ENCODE results near the gene LYPLAL1.

Gene LYPLAL1

DNA sequence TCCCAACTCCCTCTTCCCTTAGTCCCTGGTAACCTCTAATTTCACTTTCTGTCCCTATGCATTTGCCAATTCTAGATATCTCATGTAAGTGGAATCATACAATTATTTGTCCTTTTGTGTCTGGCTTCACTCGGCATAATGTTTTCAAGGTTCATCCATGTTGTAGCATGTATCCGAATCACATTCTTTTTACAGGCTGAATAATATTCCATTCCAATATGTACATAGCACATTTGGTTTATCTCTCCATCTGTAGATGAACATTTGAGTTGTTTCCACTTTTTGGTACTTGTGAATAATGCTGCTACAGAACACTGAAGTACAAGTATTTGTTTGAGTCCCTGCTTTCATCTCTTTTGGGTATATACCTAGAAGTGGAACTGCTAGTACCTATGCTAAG lies 857 bp upstream of the LYPLAL1 start:
- Histone ChIP-seq H3K4me3 (no peak overlapping the region), H3K36me3 (ENCODE audit: insufficient read depth, low read length) (0 out of 2 replicates have a peak, but pooled peaks cover 3% of the 10 kb centered on the region), H3K9ac (ENCODE audit: insufficient read length) (no peak overlapping the region), H3K9me3 (ENCODE audit: low read depth, low read length) (no peaks in the 10 kb centered on the region), H3K27ac (no peak overlapping the region)
- TF ChIP-seq EZH2 (IDR thresholded peaks at IDR 0.05) (no peak), POLR2AphosphoS5 (IDR thresholded peaks at IDR 0.05; ENCODE audit: borderline replicate concordance, low read depth, low read length) (no peak), FOXP2 (optimal IDR thresholded peaks at IDR 0.05; ENCODE audit: control extremely low read depth, extremely low read length, insufficient read depth) (no peak)
- DNase-seq (ENCODE audit: low read depth, low spot score), result no peak

DNA sequence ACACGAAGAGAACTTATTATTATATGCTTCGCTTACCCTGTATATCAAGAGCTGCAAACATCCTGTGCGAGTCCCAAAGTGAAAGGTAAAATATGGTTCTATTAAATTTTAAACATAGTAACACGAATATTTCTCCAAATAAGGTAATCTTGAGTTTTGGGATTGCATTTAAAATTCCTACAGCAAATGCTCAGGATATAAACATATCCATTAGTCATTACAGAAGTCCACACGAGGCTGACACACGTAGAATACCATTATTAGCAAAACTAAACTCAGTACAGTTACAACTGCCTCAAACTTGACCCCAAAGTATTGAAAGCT lies 282 bp upstream of the LYPLAL1 start:
- no peak for TF ChIP-seq FOXP2 (optimal IDR thresholded peaks at IDR 0.05; ENCODE audit: control extremely low read depth, extremely low read length, insufficient read depth)
- TF ChIP-seq POLR2AphosphoS5 (IDR thresholded peaks at IDR 0.05; ENCODE audit: borderline replicate concordance, low read depth, low read length), result no peak
- TF ChIP-seq EZH2 (IDR thresholded peaks at IDR 0.05), result no peak
- Histone ChIP-seq H3K9ac (ENCODE audit: insufficient read length) (peak overlapping the region; percentile 73), H3K4me3 (peak overlapping the region; percentile 94), H3K27ac (peak overlapping the region; percentile 62; the same call in 1 of the 2 replicates), H3K9me3 (ENCODE audit: low read depth, low read length) (no peaks in the 10 kb centered on the region), H3K36me3 (ENCODE audit: insufficient read depth, low read length) (0 out of 2 replicates have a peak, but pooled peaks cover 3% of the 10 kb centered on the region)
- DNase-seq (ENCODE audit: low read depth, low spot score), result peak; percentile 35

DNA sequence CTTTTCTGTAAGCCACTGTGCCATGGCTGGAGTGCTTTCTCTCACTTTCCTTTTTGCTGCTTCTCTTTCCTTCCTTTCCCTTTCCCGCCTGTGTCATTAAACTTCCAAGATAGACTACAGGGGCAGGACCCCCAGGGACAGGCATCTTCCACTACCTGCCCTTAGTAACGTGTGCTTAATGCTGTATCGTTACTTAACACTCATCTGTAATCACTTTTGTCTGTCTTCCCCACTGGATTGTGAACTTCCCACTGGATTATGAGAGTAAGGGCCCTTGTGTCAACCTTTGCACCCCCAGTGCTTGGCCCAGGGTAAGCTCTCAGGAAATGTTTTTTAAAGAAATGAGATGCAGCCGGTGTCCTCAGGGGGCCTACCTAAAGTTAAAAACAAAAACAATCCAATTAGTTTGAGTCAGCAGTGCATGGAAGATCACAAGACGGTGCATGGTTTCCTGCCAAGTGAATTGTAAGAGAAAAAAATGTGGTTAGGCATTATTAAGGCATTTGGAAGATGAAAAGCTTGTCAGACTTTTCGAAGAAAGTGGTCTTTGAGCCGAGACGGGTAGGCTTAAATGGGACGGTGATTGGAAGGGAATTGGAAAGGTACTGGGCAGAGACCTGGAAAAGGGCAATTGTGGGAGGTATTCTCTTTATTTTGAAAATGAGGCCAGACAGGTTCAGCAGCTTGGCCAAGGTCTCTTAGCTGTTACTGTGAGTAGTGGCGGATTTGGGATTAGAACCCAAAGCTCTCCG lies 958 bp downstream of the LYPLAL1 start:
- H3K9ac ChIP-seq (ENCODE audit: insufficient read length), result peak overlapping the region; percentile 89
- 0 out of 2 replicates have a peak, but pooled peaks cover 7% of the 10 kb centered on the region for H3K36me3 ChIP-seq (ENCODE audit: insufficient read depth, low read length)
- H3K9me3 ChIP-seq (ENCODE audit: low read depth, low read length), result no peaks in the 10 kb centered on the region
- H3K27ac ChIP-seq, result peak overlapping the region; percentile 60; the same call in 1 of the 2 replicates
- peak overlapping the region; percentile 94 for H3K4me3 ChIP-seq
- no peak for DNase-seq (ENCODE audit: low read depth, low spot score)
- TF ChIP-seq EZH2 (IDR thresholded peaks at IDR 0.05) (no peak), POLR2AphosphoS5 (IDR thresholded peaks at IDR 0.05; ENCODE audit: borderline replicate concordance, low read depth, low read length) (no peak), FOXP2 (optimal IDR thresholded peaks at IDR 0.05; ENCODE audit: control extremely low read depth, extremely low read length, insufficient read depth) (no peak)

DNA sequence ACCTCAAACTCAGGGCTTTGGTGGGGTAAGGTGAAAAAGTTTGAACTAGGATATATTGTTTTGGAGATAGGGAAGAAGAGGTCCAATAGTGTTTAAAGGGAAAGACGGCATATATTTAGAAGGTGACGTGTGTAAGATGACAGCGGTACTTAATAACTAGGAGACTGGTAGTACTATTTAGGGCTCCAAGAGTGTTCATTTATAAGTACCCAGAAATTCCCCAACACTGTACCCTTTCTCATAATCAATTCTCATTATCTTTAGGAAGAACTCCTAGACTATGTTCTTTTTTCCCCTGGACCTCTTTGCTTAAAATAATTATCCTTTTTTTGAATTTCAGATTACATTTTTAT lies 1.5 kb downstream of the LYPLAL1 start:
- H3K9me3 ChIP-seq (ENCODE audit: low read depth, low read length), result no peaks in the 10 kb centered on the region
- DNase-seq (ENCODE audit: low read depth, low spot score), result no peak
- TF ChIP-seq FOXP2 (optimal IDR thresholded peaks at IDR 0.05; ENCODE audit: control extremely low read depth, extremely low read length, insufficient read depth) (no peak), EZH2 (IDR thresholded peaks at IDR 0.05) (no peak)
- H3K27ac ChIP-seq, result no peak overlapping the region
- 0 out of 2 replicates have a peak, but pooled peaks cover 9% of the 10 kb centered on the region for H3K36me3 ChIP-seq (ENCODE audit: insufficient read depth, low read length)
- peak overlapping the region; percentile 94 for H3K4me3 ChIP-seq
- H3K9ac ChIP-seq (ENCODE audit: insufficient read length), result no peak overlapping the region

DNA sequence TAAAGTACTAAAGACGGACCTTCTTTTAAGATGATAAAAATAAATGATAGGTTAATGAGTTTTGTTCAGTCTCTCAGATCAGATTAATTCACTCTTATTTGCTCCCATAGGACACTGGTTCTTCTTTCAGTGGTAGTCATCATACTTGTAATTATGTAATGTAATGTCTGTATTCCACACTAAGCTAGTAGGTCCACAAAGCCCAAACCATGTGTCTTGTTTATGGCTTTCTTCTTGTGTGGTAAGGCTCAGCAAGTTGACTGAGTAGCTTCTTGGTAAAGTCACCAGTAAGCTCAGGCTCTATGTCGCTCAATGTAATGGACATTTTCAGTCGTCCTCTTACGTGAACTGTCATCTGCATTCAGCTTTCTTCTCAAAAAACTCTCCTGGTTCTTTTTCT lies 2.5 kb downstream of the LYPLAL1 start:
- Histone ChIP-seq H3K9ac (ENCODE audit: insufficient read length) (no peak overlapping the region), H3K27ac (no peak overlapping the region), H3K4me3 (no peak overlapping the region), H3K9me3 (ENCODE audit: low read depth, low read length) (no peaks in the 10 kb centered on the region), H3K36me3 (ENCODE audit: insufficient read depth, low read length) (peaks cover 17% of the 10 kb centered on the region; the same call in 1 of the 2 replicates)
- no peak for DNase-seq (ENCODE audit: low read depth, low spot score)
- no peak for TF ChIP-seq POLR2AphosphoS5 (IDR thresholded peaks at IDR 0.05; ENCODE audit: borderline replicate concordance, low read depth, low read length)
- TF ChIP-seq EZH2 (IDR thresholded peaks at IDR 0.05), result no peak
- no peak for TF ChIP-seq FOXP2 (optimal IDR thresholded peaks at IDR 0.05; ENCODE audit: control extremely low read depth, extremely low read length, insufficient read depth)

DNA sequence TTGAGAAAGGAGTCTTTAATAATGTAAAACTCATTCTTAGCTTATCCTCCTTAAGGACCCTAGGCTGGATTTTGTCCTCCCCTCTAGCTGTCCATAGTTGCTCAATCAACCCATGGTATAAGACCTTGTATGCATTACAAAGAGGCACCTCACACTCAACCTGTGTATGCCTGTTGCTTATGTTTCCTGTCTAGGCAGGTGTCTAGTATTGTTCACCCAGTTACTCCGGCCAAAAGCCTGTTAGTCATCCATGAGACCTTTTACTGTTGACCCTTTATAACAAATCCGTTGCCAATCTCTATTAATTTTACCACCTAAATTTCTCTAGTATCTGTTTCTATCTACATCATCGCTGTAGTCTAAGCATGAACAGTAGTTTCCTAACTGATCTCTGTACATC lies 3.7 kb downstream of the LYPLAL1 start:
- H3K9me3 ChIP-seq (ENCODE audit: low read depth, low read length), result no peaks in the 10 kb centered on the region
- no peak overlapping the region for H3K9ac ChIP-seq (ENCODE audit: insufficient read length)
- peaks cover 25% of the 10 kb centered on the region; the same call in 1 of the 2 replicates for H3K36me3 ChIP-seq (ENCODE audit: insufficient read depth, low read length)
- DNase-seq (ENCODE audit: low read depth, low spot score), result no peak
- no peak overlapping the region for H3K27ac ChIP-seq
- H3K4me3 ChIP-seq, result no peak overlapping the region
- TF ChIP-seq FOXP2 (optimal IDR thresholded peaks at IDR 0.05; ENCODE audit: control extremely low read depth, extremely low read length, insufficient read depth), result no peak

DNA sequence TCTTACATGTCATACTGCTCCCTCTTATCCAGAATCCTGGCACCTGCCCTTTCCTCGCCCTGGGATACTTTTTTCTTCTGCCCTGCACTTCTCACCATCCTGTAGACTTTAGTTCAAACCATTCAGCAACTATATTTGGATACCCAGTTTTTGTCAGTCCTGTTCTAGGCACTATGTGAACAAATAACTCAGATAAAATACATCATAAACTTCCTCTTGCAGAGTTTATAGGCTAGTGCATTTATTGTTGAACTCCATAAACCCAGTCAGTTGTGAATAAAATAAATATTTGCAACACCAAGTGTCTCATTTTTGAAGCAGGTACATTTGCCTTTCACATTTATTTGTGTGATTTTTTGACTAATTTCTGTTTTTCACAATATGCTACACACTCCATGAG lies 4.3 kb downstream of the LYPLAL1 start:
- Histone ChIP-seq H3K9ac (ENCODE audit: insufficient read length) (no peak overlapping the region), H3K27ac (no peak overlapping the region), H3K9me3 (ENCODE audit: low read depth, low read length) (no peaks in the 10 kb centered on the region), H3K36me3 (ENCODE audit: insufficient read depth, low read length) (peaks cover 31% of the 10 kb centered on the region; the same call in 1 of the 2 replicates), H3K4me3 (no peak overlapping the region)
- TF ChIP-seq POLR2AphosphoS5 (IDR thresholded peaks at IDR 0.05; ENCODE audit: borderline replicate concordance, low read depth, low read length) (no peak), FOXP2 (optimal IDR thresholded peaks at IDR 0.05; ENCODE audit: control extremely low read depth, extremely low read length, insufficient read depth) (no peak), EZH2 (IDR thresholded peaks at IDR 0.05) (no peak)
- no peak for DNase-seq (ENCODE audit: low read depth, low spot score)

DNA sequence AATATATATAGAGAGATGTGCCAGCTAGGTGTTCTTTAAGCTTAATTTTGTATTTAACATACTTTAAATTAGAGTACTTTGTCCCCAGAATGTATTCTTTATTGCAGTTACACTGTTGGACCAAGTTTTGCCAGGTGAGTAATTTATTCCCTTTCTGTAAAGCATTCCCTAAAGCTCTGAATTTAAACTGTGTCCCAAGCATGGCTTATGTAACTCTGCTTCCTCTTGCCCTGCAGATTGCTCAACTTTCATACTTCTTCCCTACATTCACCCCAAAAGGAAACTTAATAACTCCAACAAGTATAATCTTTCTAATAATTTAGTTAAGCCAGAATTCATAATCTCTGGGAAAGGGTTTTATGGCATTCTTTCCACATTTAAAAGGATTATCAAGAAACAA lies 5.6 kb downstream of the LYPLAL1 start:
- peak overlapping the region; percentile 16; the same call in 1 of the 2 replicates for H3K27ac ChIP-seq
- DNase-seq (ENCODE audit: low read depth, low spot score), result no peak
- TF ChIP-seq EZH2 (IDR thresholded peaks at IDR 0.05) (no peak), FOXP2 (optimal IDR thresholded peaks at IDR 0.05; ENCODE audit: control extremely low read depth, extremely low read length, insufficient read depth) (no peak), POLR2AphosphoS5 (IDR thresholded peaks at IDR 0.05; ENCODE audit: borderline replicate concordance, low read depth, low read length) (no peak)
- peaks cover 42% of the 10 kb centered on the region for H3K36me3 ChIP-seq (ENCODE audit: insufficient read depth, low read length)
- H3K9ac ChIP-seq (ENCODE audit: insufficient read length), result no peak overlapping the region
- no peaks in the 10 kb centered on the region for H3K9me3 ChIP-seq (ENCODE audit: low read depth, low read length)
- H3K4me3 ChIP-seq, result no peak overlapping the region

DNA sequence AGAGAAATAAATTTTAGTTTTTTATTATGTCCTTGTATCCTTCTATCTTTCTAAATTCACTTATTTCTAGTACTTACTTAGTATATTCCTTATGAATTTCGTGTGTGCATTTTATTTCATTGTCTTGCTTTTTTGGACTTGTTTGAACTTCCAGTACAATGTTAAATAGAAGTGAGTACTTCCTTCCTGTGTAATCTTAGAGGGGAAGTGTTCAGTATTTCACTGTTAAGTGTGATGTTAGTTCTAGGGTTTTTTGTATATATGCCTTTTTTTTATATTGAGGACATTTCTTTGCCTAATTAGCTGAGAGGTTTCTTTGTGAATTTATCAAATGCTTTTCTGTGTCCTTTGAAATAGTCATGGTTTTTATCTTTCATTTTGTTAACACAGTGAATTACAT lies 10.7 kb downstream of the LYPLAL1 start:
- DNase-seq (ENCODE audit: low read depth, low spot score), result no peak
- TF ChIP-seq FOXP2 (optimal IDR thresholded peaks at IDR 0.05; ENCODE audit: control extremely low read depth, extremely low read length, insufficient read depth), result no peak
- TF ChIP-seq EZH2 (IDR thresholded peaks at IDR 0.05), result no peak
- no peak for TF ChIP-seq POLR2AphosphoS5 (IDR thresholded peaks at IDR 0.05; ENCODE audit: borderline replicate concordance, low read depth, low read length)
- H3K36me3 ChIP-seq (ENCODE audit: insufficient read depth, low read length), result peaks cover 53% of the 10 kb centered on the region
- H3K9ac ChIP-seq (ENCODE audit: insufficient read length), result no peak overlapping the region
- no peak overlapping the region for H3K4me3 ChIP-seq
- no peak overlapping the region for H3K27ac ChIP-seq
- H3K9me3 ChIP-seq (ENCODE audit: low read depth, low read length), result no peaks in the 10 kb centered on the region

Measured in SK-N-MC (cell line).